ENCODE results near the gene ALDH1A2.

Gene ALDH1A2

DNA sequence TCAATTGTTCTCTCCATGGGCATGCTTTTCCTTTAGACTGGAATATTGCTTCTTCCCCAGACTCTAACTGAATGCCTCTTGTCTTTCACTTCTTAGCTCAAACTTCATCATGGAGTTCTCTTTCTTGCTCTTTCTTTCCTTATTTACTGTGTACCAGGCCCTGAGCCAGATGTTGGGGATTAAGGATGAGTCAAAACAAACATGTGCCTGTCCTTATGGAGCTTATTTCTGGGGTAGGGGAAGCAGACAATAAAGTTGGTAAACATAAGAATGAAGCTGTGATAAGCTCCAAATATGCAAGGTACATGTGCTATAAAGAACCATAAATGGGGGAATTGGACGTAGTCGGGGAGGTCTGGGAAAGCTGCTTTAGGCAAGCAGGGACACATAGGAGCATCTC, 145.8 kb downstream of the ALDH1A2 start:
- H3K4me3 ChIP-seq (ENCODE audit: low read depth, low read length): no peak overlapping the region
- TF ChIP-seq, protein P1, sequence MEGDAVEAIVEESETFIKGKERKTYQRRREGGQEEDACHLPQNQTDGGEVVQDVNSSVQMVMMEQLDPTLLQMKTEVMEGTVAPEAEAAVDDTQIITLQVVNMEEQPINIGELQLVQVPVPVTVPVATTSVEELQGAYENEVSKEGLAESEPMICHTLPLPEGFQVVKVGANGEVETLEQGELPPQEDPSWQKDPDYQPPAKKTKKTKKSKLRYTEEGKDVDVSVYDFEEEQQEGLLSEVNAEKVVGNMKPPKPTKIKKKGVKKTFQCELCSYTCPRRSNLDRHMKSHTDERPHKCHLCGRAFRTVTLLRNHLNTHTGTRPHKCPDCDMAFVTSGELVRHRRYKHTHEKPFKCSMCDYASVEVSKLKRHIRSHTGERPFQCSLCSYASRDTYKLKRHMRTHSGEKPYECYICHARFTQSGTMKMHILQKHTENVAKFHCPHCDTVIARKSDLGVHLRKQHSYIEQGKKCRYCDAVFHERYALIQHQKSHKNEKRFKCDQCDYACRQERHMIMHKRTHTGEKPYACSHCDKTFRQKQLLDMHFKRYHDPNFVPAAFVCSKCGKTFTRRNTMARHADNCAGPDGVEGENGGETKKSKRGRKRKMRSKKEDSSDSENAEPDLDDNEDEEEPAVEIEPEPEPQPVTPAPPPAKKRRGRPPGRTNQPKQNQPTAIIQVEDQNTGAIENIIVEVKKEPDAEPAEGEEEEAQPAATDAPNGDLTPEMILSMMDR (IDR thresholded peaks at IDR 0.05; ENCODE audit: borderline replicate concordance, insufficient read depth, low read depth, low read length): no peak

DNA sequence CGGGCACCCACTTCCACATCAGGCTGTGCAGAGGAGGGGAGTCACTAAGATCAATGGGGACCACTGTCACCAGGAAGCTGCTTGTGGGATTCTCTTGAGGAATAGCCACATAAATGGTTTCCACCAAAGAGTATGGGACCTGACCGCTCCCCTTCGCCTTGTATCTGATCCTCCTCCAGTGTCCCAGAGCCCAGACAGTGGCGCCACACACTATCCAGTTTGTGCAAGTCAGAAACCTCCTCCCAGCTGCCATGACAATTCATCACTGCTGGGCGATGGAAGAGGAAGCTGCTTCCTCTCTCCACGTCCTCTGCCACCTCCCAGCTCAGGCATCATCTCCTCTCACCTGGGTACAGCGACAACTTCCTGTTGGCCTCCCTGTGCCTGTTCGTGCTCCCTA, 147.5 kb downstream of the ALDH1A2 start:
- H3K4me3 ChIP-seq (ENCODE audit: low read depth, low read length): no peak overlapping the region
- TF ChIP-seq, protein P1 (IDR thresholded peaks at IDR 0.05; ENCODE audit: borderline replicate concordance, insufficient read depth, low read depth, low read length): no peak

DNA sequence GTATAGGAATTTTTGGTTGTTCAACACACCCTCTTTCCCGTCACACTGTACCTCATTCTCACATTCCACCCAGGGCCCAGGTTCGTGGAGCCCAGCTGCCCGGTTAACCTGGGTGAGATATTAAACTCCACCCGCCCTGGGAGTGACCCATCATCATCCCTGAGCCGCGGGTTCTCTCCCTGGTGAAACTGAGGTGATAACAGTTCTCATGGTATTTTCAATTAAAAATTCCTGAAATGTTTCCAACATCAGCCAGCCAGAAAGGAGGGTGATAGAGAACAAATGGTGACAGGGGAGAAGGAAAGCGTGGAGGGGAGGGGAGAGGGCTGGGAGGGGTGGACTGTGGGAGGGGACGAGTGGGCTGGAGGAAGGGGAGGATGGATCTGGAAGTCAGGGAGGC, 148.8 kb downstream of the ALDH1A2 start:
- TF ChIP-seq, protein P1 (IDR thresholded peaks at IDR 0.05; ENCODE audit: borderline replicate concordance, insufficient read depth, low read depth, low read length): no peak
- H3K4me3 ChIP-seq (ENCODE audit: low read depth, low read length): no peak overlapping the region

DNA sequence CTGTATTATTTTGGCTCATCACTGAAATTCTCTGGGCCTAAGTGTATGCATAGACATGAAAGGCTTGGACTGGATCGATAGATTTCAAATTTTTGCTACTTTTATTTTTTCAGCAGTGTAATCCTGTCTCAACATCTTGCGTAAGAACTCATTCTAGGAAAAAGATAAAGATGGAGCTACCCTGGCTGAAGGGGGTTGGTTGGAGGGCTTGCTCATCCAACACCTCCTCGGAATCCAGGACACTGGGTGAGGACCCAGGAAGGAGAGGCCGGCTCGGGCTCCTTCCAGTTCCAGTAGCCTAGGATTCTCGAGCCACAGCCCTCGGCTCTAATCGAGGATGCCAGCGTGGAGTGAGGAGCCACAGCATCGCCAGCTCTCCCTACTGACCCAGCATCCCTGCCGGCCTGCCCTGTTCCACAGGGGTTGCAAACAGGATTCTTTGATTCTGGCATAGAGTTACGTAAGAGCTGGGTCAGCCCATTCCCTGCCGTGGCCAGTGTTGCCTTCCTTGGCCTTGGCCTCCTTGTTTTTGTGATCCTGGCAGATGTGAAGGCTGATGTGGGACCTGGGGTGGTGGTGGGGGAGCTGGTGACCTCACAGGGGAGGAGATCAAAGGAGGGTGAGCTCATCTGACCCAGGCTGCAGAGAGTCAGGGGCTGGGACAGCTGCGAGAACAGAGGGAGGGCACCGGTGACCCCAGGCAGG, 149.5 kb downstream of the ALDH1A2 start:
- TF ChIP-seq, protein P1 (IDR thresholded peaks at IDR 0.05; ENCODE audit: borderline replicate concordance, insufficient read depth, low read depth, low read length): no peak
- no peak overlapping the region for H3K4me3 ChIP-seq (ENCODE audit: low read depth, low read length)

DNA sequence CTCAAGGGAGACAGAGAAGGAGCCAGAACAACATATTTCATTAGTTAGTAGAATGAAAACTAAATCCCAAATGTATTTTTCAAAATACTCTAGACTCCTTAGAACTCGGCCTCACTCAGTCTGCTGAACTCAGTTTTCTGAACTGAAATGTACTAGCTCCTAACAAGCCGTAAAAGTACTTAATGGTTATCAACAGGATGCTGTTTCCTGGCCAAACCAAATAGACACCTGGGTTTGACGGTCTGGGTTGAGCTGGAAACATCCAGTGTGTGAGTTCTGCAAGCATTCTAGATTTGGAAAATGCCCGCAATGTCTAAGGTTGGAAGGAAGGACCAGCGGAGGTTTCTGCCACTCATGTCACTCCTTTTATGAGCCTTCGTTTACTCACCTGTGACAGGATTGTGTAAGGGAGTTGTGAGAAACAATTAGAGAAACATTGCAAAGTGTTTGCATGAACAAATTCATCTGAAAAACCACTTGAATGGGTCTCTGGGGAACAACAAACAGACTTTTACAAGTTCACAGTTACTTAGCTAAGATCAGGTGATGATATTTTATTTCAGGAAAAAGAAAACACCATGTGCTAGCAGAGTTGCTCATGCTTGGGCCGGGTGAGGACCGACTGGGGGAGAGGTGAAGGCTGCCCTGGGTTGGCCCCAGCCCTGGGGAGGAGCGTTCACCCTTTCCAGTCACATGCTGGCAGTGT, 151.0 kb downstream of the ALDH1A2 start:
- TF ChIP-seq, protein P1 (IDR thresholded peaks at IDR 0.05; ENCODE audit: borderline replicate concordance, insufficient read depth, low read depth, low read length): no peak
- no peak overlapping the region for H3K4me3 ChIP-seq (ENCODE audit: low read depth, low read length)

DNA sequence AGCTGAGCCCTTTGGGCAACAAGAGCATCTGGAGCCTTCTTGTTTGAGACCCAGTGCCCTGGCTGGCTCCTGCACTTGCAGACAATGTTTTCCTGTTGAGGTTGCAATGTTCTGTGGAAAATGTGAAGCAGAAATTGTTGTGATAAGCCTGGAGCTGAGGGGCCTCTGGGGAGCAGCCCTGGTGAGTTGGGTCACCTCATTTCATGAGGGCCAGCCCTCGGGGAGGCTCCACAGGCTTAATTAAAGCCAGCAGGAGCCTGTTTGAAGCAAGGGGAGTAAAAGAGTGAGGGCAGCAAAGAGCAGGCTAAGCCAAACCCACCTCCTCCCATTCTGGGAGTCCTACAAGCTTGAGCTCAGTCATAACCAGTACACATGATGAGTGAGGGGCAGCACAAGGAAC, 154.3 kb downstream of the ALDH1A2 start:
- H3K4me3 ChIP-seq (ENCODE audit: low read depth, low read length): no peak overlapping the region
- TF ChIP-seq, protein P1 (IDR thresholded peaks at IDR 0.05; ENCODE audit: borderline replicate concordance, insufficient read depth, low read depth, low read length): no peak

DNA sequence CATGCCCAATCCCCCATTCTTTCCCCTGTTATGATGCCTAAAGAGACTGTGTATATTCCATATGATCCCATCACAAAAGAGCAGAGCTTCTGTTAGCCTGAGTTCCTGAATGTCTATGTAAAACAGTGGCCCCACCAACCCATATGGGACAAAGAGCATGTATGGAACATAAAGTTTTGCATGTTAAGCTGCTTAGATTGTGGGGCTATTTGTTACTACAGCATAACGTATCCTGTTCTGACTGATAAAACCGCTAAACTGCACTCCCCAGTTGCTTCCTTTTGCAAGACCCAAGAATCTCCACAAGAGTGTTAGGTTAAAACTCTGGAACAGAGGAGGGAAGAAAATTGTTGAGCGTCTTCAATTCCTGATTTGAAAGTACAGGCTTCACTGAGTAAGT, 154.8 kb downstream of the ALDH1A2 start:
- TF ChIP-seq, protein P1 (IDR thresholded peaks at IDR 0.05; ENCODE audit: borderline replicate concordance, insufficient read depth, low read depth, low read length): no peak
- H3K4me3 ChIP-seq (ENCODE audit: low read depth, low read length): no peak overlapping the region

Measured in GM12875 (cell line).